Loucy (cell line): ENCODE results near the gene ZNF587.

Experiments
- CTCF ChIP-seq: fragments of 200-600 bp; sonication (generic); conservative IDR thresholded peaks from 2 replicates; pipeline ENCODE4 v1.5.1; 2014; ENCODE audit warnings: mild to moderate bottlenecking, antibody characterized with exemption, low read length
- EZH2phosphoT487 ChIP-seq: fragments of 200-600 bp; IDR thresholded peaks from 2 replicates; pipeline ENCODE4 v1.6.1; 2018; ENCODE audit warnings: antibody characterized with exemption, mild to moderate bottlenecking, moderate library complexity, borderline replicate concordance

- TF ChIP-seq CTCF (no peak), EZH2phosphoT487 (no peak)
Observed at GRCh38 chr19:57905258-57905657, 55.6 kb downstream of the ZNF587 start.
